COR-L47 (cell line): ENCODE measurements around the gene UNC5B.
"Not testable (repeated sequence)": the region's sequence is repeated elsewhere in the genome, so short reads cannot be mapped to it uniquely, and the experiment has no call there.

Experiments
- DNase-seq: peaks from one replicate; lab custom pipeline; 2025; lab: John Stamatoyannopoulos, UW

UNC5B gene

GRCh38 chr10:71283876-71284275 is 71.5 kb downstream of the UNC5B start:
- DNase-seq: no peak

DNA sequence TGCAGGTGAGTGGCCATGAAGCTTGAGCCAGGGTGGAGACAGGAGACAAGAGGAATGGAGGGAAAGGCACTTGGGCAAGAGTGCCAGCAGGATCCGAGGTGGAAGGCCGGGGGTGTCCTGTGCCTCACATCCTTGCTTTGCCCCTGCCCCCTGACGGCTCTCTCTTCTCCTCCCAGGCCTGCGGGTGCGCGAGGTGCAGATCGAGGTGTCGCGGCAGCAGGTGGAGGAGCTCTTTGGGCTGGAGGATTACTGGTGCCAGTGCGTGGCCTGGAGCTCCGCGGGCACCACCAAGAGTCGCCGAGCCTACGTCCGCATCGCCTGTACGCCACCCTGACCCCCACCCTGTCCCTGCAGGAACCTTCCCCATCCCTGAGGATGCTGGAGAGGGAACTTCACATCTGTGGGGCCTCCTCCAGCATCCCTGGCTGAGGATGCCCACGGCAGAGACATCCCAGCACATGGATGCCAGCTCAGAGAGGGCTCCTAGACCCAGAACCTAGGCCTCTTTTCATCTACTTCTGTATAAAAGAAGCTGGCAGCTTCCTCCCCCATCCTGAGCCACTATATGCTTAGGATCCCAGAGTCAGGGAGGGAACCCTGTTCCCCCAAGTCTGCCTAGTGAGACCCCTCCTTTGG is 72.3 kb downstream of the UNC5B start:
- DNase-seq: no peak

GRCh38 chr10:71285180-71285545 is 72.8 kb downstream of the UNC5B start:
- DNase-seq: no peak

- DNase-seq: no peak
Measured at GRCh38 chr10:71285986-71286385, 73.6 kb downstream of the UNC5B start.

DNA sequence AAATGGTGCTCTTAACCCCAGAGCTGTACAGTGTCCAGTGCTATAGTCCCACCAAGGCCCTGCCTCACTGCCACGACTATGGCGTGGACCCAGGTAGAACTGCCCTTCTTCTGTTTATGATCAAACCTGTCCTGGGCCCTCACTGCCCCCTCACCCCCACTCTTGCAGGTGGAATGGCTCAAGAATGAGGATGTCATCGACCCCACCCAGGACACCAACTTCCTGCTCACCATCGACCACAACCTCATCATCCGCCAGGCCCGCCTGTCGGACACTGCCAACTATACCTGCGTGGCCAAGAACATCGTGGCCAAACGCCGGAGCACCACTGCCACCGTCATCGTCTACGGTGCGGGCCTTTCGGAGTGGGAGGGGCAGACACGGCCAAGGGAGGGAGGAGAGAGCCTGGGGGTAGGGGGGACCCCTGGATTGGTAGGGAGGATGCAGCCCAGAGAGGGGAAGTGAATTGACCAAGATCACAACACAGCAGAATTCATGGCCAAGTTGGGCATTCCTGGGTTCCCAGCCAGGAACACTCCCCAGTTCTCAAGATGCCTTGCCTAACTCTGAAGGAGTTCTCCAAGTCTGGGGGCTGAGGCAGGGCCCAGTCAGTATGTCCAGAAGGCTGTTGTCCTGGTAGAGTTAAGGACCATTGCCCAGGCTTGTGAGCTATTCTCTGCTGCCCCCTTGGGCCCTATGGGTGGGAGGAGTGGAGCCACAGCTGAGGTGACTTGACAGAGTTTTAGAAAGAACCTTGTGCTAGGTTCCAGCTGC is 74.3 kb downstream of the UNC5B start:
- DNase-seq: no peak

DNA sequence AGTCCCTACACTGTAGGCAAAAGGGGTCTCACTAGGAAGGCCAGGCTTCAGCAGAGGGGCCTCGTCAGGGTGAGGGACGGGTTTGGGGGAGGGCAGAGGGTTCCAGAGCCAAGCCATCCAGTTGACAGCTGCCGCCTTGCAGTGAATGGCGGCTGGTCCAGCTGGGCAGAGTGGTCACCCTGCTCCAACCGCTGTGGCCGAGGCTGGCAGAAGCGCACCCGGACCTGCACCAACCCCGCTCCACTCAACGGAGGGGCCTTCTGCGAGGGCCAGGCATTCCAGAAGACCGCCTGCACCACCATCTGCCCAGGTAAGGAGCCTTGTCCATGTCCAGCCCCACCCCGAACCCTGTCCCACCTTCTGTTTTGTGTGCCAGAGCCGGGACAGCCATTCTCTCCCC is 75.1 kb downstream of the UNC5B start:
- DNase-seq: no peak

DNA sequence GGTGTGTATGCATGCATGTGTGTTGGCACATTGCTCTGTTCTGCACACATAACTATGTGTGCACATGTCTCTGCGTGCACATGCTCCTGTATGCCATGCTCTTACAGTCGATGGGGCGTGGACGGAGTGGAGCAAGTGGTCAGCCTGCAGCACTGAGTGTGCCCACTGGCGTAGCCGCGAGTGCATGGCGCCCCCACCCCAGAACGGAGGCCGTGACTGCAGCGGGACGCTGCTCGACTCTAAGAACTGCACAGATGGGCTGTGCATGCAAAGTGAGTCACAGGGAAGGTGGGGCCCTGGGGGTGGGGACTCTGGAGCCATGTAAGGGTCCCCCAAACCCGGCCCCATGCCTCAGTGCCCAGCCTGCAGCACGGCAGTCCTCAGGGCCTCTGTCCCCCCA is 76.1 kb downstream of the UNC5B start:
- no peak for DNase-seq

DNA sequence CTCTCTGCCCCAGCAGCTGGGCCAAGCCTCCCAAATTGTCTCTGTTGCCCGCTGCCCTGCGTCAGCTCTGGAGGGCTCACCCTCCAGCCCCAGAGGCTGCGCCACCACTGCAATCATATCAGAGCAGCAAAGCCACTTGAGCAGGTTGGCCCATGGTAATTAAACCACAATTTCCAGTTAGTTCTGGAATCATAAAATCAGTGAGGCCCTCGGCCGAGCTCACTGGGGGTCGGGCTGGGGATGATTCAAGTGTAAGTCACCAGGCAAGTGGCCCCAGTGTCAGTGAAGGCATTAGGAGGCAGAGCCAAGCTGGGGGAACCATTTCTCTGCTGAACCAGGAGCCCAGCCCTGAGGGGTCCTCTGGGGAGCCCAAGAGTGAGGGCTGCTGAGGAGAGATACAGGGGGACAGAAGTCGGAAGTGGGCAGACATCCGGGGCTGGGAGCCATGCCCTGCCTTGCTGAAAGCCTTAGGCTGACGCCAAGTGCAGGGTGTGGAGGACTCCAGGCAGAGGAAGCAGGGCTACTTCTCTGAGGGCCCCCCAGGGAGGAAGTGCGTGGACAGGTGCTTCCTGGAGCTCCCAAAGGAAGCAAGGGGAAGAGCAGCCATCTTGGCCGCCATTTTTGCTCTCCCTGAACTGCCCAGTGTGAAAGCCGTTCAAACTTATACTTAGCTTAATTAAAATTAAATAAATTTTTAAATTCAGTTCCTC is 77.2 kb downstream of the UNC5B start:
- no peak for DNase-seq

DNA sequence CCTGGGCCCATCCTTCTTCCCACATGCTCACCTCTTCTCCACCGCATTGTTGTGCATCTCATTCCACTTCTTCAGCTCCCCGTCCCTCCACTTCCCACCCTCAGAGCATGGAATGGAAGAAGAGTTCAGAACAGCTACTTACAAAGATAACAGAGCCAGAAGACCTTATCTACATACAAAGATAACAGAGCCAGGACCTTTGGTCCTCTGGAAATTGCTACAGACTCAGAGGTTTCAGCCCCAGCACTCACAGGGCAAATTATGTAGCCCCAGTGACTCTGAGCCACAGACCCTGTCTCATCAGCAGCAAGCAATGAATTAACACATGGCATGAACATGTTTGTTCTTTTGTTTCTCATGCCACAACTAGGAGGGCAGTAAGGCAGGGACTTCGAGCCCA is 78.0 kb downstream of the UNC5B start:
- DNase-seq: no peak

- DNase-seq: no peak
Measured at GRCh38 chr10:71290806-71291527, 78.6 kb downstream of the UNC5B start.

- DNase-seq: no peak
Measured at GRCh38 chr10:71291528-71291900, 79.1 kb downstream of the UNC5B start.

DNA sequence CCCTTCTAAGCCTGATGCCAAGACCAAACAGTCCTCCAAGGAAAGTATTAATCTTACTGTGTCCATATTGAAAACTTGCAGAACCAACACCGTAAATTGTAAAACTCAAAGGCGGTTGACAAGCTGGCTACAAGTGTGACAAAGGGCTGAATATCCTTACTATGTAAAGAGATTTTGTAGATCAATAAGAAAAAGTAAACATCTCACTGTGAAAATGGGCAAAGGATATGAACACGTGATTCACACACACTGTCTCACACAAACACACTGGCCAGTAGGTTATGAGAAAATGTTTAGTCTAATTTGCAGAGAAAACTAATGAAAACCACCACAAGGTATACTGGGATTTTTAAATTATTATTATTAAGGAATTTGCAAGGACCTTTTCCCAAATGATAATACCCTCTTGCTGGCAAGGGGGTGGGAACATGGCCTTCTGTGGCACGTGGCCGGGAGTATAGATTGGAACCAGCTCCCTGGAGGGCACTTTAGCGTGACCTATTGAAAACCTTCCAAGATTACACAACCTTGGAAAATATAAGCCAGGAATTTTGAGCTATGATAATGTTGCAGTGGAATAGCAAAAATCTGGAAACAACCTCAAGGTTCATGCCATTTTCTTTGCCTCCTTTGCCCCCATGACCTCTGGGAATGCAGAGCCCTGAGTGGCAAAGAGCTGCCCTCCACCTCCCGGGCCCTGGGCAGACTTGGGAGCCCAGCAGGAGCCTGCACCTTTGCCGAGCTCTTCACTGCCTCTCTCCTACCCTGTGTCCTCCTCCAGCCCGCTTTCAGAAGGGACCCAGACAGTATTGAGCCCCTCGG is 80.5 kb downstream of the UNC5B start:
- no peak for DNase-seq

DNA sequence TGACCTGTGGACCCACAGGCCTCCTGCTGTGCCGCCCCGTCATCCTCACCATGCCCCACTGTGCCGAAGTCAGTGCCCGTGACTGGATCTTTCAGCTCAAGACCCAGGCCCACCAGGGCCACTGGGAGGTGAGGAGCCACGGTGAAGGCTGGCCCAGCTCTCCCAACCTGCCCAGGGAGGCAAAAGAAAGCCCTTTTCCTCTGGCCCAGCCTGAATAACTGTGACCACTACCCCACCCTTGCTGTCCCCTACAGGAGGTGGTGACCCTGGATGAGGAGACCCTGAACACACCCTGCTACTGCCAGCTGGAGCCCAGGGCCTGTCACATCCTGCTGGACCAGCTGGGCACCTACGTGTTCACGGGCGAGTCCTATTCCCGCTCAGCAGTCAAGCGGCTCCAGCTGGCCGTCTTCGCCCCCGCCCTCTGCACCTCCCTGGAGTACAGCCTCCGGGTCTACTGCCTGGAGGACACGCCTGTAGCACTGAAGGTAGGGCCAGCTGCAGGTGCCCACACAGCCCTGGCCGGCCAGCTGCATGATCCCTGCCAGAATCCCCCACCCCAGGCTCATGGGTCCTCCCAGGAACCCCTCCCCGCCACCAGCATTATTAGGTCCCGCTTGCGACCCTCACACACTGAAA is 81.2 kb downstream of the UNC5B start:
- DNase-seq: no peak

- DNase-seq: no peak
Measured at GRCh38 chr10:71294091-71294561, 81.8 kb downstream of the UNC5B start.

DNA sequence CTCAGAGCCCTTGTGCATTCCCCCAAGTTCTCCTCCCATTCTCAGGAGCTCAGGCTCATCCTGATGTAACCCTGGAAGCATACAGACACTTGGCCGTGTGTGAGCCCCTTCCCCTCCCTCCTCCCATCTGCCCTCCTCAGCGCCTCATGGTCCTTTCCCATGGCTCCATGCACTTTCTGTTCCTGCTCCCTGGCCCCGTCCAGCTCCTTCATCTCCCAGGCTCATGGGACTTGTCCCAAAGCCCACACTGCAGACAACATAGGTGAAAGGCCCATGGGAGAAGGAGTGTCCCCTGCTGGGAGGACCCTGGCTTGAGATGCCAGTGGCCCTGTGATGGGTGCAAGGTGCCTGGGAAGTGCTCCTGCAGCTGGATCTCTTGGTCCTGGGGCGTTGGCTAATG is 82.5 kb downstream of the UNC5B start:
- no peak for DNase-seq

DNA sequence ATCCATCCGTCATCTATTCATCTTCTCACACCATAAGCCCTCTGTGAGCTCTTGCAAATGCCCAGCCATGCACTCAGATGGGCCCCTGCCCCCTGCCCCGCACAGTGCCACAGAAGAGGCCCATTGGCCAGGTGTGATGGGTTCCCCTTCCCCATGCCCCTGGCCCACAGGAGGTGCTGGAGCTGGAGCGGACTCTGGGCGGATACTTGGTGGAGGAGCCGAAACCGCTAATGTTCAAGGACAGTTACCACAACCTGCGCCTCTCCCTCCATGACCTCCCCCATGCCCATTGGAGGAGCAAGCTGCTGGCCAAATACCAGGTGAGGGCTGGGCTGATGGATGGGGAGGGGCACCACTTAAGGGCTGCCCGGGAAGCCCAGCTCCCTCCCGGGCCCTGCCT is 83.3 kb downstream of the UNC5B start:
- DNase-seq: no peak

DNA sequence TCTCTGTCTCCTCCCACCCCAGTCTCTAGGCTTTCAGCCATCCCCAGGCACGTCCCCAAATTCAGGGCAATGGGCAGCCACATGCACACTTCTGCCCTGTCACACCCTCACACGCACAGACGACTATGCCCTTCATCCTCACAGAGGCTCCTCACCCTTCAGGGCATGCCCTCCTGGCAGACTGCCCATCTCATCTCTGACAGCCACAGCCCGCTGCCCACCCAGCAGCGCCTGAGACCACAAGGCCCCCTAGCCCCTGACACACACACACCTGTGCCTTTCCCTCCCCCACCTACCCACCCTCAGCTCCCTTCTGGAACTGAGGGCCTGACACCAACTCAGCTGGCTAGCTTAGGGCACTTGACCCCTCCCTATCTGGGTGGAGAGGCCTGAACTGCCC is 83.7 kb downstream of the UNC5B start:
- DNase-seq: no peak

DNA sequence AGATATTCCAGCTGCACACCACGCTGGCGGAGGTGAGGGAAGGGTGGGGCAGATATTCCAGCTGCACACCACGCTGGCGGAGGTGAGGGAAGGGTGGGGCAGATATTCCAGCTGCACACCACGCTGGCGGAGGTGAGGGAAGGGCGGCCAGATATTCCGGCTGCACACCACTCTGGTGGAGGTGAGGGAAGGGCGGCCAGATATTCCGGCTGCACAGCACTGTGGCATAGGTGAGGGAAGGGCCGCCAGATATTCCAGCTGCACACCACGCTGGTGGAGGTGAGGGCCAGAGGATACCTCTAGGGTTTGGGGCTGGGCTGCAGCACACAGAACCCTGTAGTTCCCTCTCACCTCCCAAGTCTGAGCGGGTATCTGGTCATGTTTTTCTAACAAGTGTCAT is 84.4 kb downstream of the UNC5B start:
- DNase-seq: not testable (repeated sequence)

GRCh38 chr10:71297343-71297742 is 85.0 kb downstream of the UNC5B start:
- no peak for DNase-seq

DNA sequence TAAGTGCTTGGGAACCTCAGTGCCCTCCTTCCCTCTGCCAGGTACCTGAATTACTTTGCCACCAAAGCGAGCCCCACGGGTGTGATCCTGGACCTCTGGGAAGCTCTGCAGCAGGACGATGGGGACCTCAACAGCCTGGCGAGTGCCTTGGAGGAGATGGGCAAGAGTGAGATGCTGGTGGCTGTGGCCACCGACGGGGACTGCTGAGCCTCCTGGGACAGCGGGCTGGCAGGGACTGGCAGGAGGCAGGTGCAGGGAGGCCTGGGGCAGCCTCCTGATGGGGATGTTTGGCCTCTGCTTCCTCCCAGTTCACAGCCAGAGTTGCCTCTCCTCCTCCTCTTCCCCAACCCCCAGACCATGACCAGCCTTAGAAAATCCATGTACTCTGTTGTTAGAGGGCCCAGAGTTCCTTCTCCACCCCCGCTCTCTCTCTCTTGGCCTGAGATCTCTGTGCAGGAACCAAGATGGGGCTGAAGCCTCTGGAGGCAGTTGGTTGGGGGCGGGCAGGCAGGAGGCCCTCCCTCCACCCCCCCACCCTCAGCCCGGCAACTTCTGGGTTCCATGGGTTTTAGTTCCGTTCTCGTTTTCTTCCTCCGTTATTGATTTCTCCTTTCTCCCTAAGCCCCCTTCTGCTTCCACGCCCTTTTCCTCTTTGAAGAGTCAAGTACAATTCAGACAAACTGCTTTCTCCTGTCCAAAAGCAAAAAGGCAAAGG is 86.9 kb downstream of the UNC5B start:
- no peak for DNase-seq
